HepG2 (cell line): ENCODE data around the gene TRIM8. TPM values are rescaled to one million over a fixed set of nuclear protein-coding genes. Genes with fewer than 3 reads are reported as not detected.

ENCODE experiments used
- BRCA1 ChIP-seq: sonication (generic); formaldehyde crosslinking; IDR thresholded peaks from 2 replicates; pipeline ENCODE4 v1.4.0; 2020; ENCODE audit warnings: missing genetic modification reagents
- HES4 ChIP-seq: sonication (generic); formaldehyde crosslinking; IDR thresholded peaks from 2 replicates; pipeline ENCODE4 v1.9.0; 2021; ENCODE audit warnings: mild to moderate bottlenecking, missing genetic modification reagents, borderline replicate concordance
- MAFK ChIP-seq, 2 experiments: IDR thresholded peaks in 1 of 2; conservative IDR thresholded peaks in 1 of 2; 2 replicates each; pipeline ENCODE4 v1.6.1; 2011; ENCODE audit warnings: improper control_type of control experiment in 2 of 2, low read length in 2 of 2
- ONECUT2 ChIP-seq: sonication (generic); formaldehyde crosslinking; IDR thresholded peaks from 2 replicates; pipeline ENCODE4 v1.4.0; 2020; ENCODE audit warnings: missing genetic modification reagents
- PRPF4 ChIP-seq: fragments of 200-400 bp; formaldehyde crosslinking; IDR thresholded peaks from 2 replicates; pipeline ENCODE4 v1.6.1; 2016; ENCODE audit warnings: low read length, low read depth; ENCODE audit not compliant: poor library complexity, severe bottlenecking
- SAP130 ChIP-seq: IDR thresholded peaks from 2 replicates; pipeline ENCODE4 v1.6.1; 2016; ENCODE audit warnings: low read depth
- SMAD3 ChIP-seq: sonication (generic); formaldehyde crosslinking; IDR thresholded peaks from 2 replicates; pipeline ENCODE4 v1.4.0; 2020; ENCODE audit warnings: missing genetic modification reagents
- SP5 ChIP-seq: IDR thresholded peaks from 2 replicates; pipeline ENCODE4 v1.6.1; 2016; ENCODE audit warnings: low read depth, borderline replicate concordance
- ZBED4 ChIP-seq: sonication (generic); formaldehyde crosslinking; IDR thresholded peaks from 2 replicates; pipeline ENCODE4 v1.4.0; 2020; ENCODE audit warnings: missing genetic modification reagents, borderline replicate concordance
- ZNF142 ChIP-seq: sonication (generic); formaldehyde crosslinking; IDR thresholded peaks from 2 replicates; pipeline ENCODE4 v1.4.0; 2020; ENCODE audit warnings: missing genetic modification reagents
- ZNF549 ChIP-seq: sonication (generic); formaldehyde crosslinking; IDR thresholded peaks from 2 replicates; pipeline ENCODE4 v1.5.0; 2020; ENCODE audit warnings: missing genetic modification reagents
- ZNF563 ChIP-seq: sonication (generic); formaldehyde crosslinking; IDR thresholded peaks from 2 replicates; pipeline ENCODE4 v1.8.0; 2022; ENCODE audit warnings: mild to moderate bottlenecking, moderate library complexity, missing genetic modification reagents
- ZSCAN22 ChIP-seq: sonication (generic); formaldehyde crosslinking; IDR thresholded peaks from 2 replicates; pipeline ENCODE4 v1.4.0; 2020; ENCODE audit warnings: mild to moderate bottlenecking, missing genetic modification reagents
- polyA plus RNA-seq, 8 experiments: library from polyadenylated mRNA; depleted of rRNA in 3 of 8; stranded (reverse) in 7 of 8; unstranded in 1 of 8; fragments of >200 nt; fragmentation: Illumina TruSeq in 4 of 8; extraction: Trizol in 4 of 8; gene quantifications; 2 replicates each; pipeline versions ENCODE4 v1.2.1 to v1.2.3, GENCODE V29; 2011 to 2016; ENCODE audit warnings: low read depth in 4 of 8, missing spikeins in 1 of 8, mixed read lengths in 1 of 8; ENCODE audit not compliant: insufficient read depth in 1 of 8
- total RNA-seq, 5 experiments: library from RNA; depleted of rRNA; stranded (reverse); fragments of >200 nt; fragmentation: Illumina TruSeq; extraction: Trizol; gene quantifications; 2 replicates each; pipeline ENCODE4 v1.2.3, GENCODE V29; 2016; ENCODE audit warnings: low read depth in 1 of 5
- TF ChIP-seq, protein P1 (sequence below): sonication (generic); formaldehyde crosslinking; IDR thresholded peaks from 2 replicates; pipeline ENCODE4 v1.4.0; 2020; ENCODE audit warnings: missing genetic modification reagents, mild to moderate bottlenecking, borderline replicate concordance
- TF ChIP-seq, protein P2 (sequence below): sonication (generic); formaldehyde crosslinking; IDR thresholded peaks from 2 replicates; pipeline ENCODE4 v1.9.0; 2021; ENCODE audit warnings: missing genetic modification reagents, borderline replicate concordance

The TRIM8 gene
- total and polyA plus RNA-seq, 2 of the 13 experiments (the other 11 are each of a cell fraction or from before 2014, with no cell fraction given) = 38.9 to 66.5 TPM

DNA sequence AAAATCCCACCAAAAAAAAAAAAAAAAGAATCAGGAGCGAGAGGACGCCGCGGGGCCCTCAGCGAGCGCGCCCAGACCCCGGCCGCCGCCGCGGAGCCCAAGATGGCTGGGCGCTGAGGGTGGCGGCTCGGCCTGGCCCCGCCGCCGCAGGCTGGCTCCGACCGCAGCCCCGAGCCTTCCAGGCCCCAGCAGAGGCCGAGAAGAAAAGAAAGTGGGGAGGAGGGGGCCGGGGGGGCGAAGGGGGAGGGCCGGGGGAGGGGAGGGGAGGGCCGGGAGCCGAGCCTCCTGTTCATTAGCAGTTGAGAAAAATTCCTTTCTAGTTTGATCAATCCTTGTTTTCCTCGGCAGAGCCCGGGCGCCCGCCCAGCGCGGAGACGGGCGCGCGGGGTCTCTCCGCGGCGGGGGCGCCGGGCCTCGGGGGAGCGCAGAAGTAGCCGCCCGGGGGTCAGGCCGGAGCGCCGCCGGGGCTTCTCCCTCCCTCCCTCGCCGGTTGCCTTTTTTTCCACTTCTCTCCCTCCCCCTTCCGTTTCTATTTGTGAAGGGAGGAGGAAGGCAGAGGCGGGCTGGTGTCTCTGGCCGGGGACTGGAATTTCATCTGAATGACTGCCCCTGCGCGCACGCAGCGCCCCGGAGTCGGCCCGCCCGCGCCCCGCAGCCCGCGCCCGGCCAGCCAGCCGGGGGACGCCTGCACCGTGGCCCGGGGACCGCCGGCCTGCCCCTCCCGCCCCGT, 778 bp upstream of the TRIM8 start (continued):
- TF ChIP-seq, protein P1, sequence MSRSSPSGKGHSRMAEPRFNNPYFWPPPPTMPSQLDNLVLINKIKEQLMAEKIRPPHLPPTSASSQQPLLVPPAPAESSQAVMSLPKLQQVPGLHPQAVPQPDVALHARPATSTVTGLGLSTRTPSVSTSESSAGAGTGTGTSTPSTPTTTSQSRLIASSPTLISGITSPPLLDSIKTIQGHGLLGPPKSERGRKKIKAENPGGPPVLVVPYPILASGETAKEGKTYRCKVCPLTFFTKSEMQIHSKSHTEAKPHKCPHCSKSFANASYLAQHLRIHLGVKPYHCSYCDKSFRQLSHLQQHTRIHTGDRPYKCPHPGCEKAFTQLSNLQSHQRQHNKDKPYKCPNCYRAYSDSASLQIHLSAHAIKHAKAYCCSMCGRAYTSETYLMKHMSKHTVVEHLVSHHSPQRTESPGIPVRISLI (CRISPR knock-in tag) = no peak
- TF ChIP-seq SP5 (CRISPR knock-in tag) (0 out of 2 replicates have a peak, but pooled peaks have one; percentile 4), PRPF4 (no peak), ONECUT2 (CRISPR knock-in tag) (no peak), HES4 (no peak), ZBED4 (CRISPR knock-in tag) (0 out of 2 replicates have a peak, but pooled peaks have one; percentile 32), SMAD3 (CRISPR knock-in tag) (no peak), ZNF142 (no peak), ZSCAN22 (CRISPR knock-in tag) (no peak), ZNF563 (CRISPR knock-in tag) (0 out of 2 replicates have a peak, but pooled peaks have one; percentile 8), SAP130 (CRISPR knock-in tag) (peak; percentile 19), ZNF549 (CRISPR knock-in tag) (no peak), MAFK (conservative IDR thresholded peaks at IDR 0.05 in 1 of 2, IDR thresholded peaks at IDR 0.05 in 1 of 2; ENCODE audit: low read length in 2 of 2) (no peak), BRCA1 (CRISPR knock-in tag) (no peak)
- TF ChIP-seq, protein P2, sequence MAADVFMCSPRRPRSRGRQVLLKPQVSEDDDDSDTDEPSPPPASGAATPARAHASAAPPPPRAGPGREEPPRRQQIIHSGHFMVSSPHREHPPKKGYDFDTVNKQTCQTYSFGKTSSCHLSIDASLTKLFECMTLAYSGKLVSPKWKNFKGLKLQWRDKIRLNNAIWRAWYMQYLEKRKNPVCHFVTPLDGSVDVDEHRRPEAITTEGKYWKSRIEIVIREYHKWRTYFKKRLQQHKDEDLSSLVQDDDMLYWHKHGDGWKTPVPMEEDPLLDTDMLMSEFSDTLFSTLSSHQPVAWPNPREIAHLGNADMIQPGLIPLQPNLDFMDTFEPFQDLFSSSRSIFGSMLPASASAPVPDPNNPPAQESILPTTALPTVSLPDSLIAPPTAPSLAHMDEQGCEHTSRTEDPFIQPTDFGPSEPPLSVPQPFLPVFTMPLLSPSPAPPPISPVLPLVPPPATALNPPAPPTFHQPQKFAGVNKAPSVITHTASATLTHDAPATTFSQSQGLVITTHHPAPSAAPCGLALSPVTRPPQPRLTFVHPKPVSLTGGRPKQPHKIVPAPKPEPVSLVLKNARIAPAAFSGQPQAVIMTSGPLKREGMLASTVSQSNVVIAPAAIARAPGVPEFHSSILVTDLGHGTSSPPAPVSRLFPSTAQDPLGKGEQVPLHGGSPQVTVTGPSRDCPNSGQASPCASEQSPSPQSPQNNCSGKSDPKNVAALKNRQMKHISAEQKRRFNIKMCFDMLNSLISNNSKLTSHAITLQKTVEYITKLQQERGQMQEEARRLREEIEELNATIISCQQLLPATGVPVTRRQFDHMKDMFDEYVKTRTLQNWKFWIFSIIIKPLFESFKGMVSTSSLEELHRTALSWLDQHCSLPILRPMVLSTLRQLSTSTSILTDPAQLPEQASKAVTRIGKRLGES = no peak
